ENCODE measurements around the gene FLYWCH1.

DNA sequence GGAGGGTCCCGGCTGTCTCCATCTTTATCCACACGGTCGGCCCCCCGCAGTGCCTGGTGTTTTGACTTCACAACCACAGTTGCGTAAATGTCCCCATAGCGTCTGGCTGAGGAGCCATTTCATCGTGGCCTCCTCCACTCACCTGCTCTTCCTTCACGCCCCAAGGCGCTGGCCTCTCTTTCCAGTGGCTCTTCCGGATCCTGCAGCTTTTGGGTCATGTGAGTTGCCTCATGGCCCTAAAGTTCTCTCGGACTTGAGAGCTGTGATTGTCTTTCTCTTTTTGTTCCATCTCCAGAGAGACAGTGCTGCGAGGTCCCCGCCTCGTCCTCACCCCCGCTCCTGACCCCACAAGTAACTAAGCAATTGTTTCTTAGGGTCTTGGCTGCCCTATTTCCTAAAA is 22.7 kb downstream of the FLYWCH1 start:
- TF ChIP-seq, protein P1, sequence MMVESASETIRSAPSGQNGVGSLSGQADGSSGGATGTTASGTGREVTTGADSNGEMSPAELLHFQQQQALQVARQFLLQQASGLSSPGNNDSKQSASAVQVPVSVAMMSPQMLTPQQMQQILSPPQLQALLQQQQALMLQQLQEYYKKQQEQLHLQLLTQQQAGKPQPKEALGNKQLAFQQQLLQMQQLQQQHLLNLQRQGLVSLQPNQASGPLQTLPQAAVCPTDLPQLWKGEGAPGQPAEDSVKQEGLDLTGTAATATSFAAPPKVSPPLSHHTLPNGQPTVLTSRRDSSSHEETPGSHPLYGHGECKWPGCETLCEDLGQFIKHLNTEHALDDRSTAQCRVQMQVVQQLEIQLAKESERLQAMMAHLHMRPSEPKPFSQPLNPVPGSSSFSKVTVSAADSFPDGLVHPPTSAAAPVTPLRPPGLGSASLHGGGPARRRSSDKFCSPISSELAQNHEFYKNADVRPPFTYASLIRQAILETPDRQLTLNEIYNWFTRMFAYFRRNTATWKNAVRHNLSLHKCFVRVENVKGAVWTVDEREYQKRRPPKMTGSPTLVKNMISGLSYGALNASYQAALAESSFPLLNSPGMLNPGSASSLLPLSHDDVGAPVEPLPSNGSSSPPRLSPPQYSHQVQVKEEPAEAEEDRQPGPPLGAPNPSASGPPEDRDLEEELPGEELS (CRISPR knock-in tag; IDR thresholded peaks at IDR 0.05) = no peak
- no peak for TF ChIP-seq MAX (CRISPR knock-in tag; IDR thresholded peaks at IDR 0.05)
- TF ChIP-seq IRF2 (CRISPR knock-in tag; IDR thresholded peaks at IDR 0.05; ENCODE audit: borderline replicate concordance, low read depth) = no peak
- no peak for TF ChIP-seq ZNF138 (CRISPR knock-in tag; conservative IDR thresholded peaks at IDR 0.05)
- TF ChIP-seq ZNF281 (CRISPR knock-in tag; IDR thresholded peaks at IDR 0.05) = no peak
- no peak for TF ChIP-seq PRRX2 (CRISPR knock-in tag; IDR thresholded peaks at IDR 0.05)
- TF ChIP-seq, protein P2, sequence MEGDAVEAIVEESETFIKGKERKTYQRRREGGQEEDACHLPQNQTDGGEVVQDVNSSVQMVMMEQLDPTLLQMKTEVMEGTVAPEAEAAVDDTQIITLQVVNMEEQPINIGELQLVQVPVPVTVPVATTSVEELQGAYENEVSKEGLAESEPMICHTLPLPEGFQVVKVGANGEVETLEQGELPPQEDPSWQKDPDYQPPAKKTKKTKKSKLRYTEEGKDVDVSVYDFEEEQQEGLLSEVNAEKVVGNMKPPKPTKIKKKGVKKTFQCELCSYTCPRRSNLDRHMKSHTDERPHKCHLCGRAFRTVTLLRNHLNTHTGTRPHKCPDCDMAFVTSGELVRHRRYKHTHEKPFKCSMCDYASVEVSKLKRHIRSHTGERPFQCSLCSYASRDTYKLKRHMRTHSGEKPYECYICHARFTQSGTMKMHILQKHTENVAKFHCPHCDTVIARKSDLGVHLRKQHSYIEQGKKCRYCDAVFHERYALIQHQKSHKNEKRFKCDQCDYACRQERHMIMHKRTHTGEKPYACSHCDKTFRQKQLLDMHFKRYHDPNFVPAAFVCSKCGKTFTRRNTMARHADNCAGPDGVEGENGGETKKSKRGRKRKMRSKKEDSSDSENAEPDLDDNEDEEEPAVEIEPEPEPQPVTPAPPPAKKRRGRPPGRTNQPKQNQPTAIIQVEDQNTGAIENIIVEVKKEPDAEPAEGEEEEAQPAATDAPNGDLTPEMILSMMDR (IDR thresholded peaks at IDR 0.05) = no peak
- no peak for TF ChIP-seq ESRRA (CRISPR knock-in tag; IDR thresholded peaks at IDR 0.05; ENCODE audit: borderline replicate concordance)
- TF ChIP-seq OVOL2 (CRISPR knock-in tag; IDR thresholded peaks at IDR 0.05; ENCODE audit: borderline replicate concordance) = no peak
- TF ChIP-seq, protein P3, sequence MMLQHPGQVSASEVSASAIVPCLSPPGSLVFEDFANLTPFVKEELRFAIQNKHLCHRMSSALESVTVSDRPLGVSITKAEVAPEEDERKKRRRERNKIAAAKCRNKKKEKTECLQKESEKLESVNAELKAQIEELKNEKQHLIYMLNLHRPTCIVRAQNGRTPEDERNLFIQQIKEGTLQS (CRISPR knock-in tag; conservative IDR thresholded peaks at IDR 0.05) = no peak
- no peak for TF ChIP-seq E2F1 (CRISPR knock-in tag; IDR thresholded peaks at IDR 0.05)
- TF ChIP-seq NR2C2 (CRISPR knock-in tag; IDR thresholded peaks at IDR 0.05) = no peak
- TF ChIP-seq ZNF121 (CRISPR knock-in tag; IDR thresholded peaks at IDR 0.05) = no peak
- TF ChIP-seq IRF1 (CRISPR knock-in tag; IDR thresholded peaks at IDR 0.05) = no peak

Data from WTC11 (cell line).